Activated CD4-positive, alpha-beta T cell treated with anti-CD3 and anti-CD28 coated beads, Interleukin-2, amount 50 U/mL, for 24 hours (primary cell): Measurements from ENCODE around the gene ST6GALNAC4.
"Not testable (repeated sequence)": the region's sequence is repeated elsewhere in the genome, so short reads cannot be mapped to it uniquely, and the experiment has no call there.

Experiments
- DNase-seq, 2 donors: peaks; one replicate each; pipeline ENCODE4 v3.0.0-alpha.2; 2020; ENCODE audit warnings: low read depth in 1 of 2, low spot score in 1 of 2

ST6GALNAC4 gene

GRCh38 chr9:127874301-127875221 is 42.3 kb downstream of the ST6GALNAC4 start:
- DNase-seq: no peak

GRCh38 chr9:127873886-127874285 is 43.0 kb downstream of the ST6GALNAC4 start:
- DNase-seq: no peak

- DNase-seq: no peak
These were observed 43.6 kb downstream of the ST6GALNAC4 start for GRCh38 chr9:127873223-127873691.

- no peak for DNase-seq
These were observed 44.2 kb downstream of the ST6GALNAC4 start for GRCh38 chr9:127872369-127873222.

- no peak for DNase-seq
These were observed 45.3 kb downstream of the ST6GALNAC4 start for GRCh38 chr9:127871531-127871930.

- no peak for DNase-seq
These were observed 46.0 kb downstream of the ST6GALNAC4 start for GRCh38 chr9:127870887-127871286.

GRCh38 chr9:127870153-127870491 is 46.7 kb downstream of the ST6GALNAC4 start:
- not testable (repeated sequence) for DNase-seq

- DNase-seq: peak; percentile 57 to 71
These were observed 47.3 kb downstream of the ST6GALNAC4 start for GRCh38 chr9:127869310-127870152.

GRCh38 chr9:127868278-127868902 is 48.5 kb downstream of the ST6GALNAC4 start:
- DNase-seq: no peak

- DNase-seq: no peak
These were observed 49.2 kb downstream of the ST6GALNAC4 start for GRCh38 chr9:127867356-127868277.

- no peak for DNase-seq
These were observed 50.3 kb downstream of the ST6GALNAC4 start for GRCh38 chr9:127866535-127866934.

- no peak for DNase-seq
These were observed 51.0 kb downstream of the ST6GALNAC4 start for GRCh38 chr9:127865645-127866464.

- no peak for DNase-seq
These were observed 53.6 kb downstream of the ST6GALNAC4 start for GRCh38 chr9:127863191-127863621.

- no peak for DNase-seq
These were observed 54.5 kb downstream of the ST6GALNAC4 start for GRCh38 chr9:127862075-127863011.

GRCh38 chr9:127860779-127861178 is 56.1 kb downstream of the ST6GALNAC4 start:
- no peak for DNase-seq

- DNase-seq: no peak
These were observed 56.6 kb downstream of the ST6GALNAC4 start for GRCh38 chr9:127860260-127860659.

- DNase-seq: no peak
These were observed 58.8 kb downstream of the ST6GALNAC4 start for GRCh38 chr9:127858041-127858512.
